Measurements from ENCODE around the gene RWDD1.

Gene RWDD1

DNA sequence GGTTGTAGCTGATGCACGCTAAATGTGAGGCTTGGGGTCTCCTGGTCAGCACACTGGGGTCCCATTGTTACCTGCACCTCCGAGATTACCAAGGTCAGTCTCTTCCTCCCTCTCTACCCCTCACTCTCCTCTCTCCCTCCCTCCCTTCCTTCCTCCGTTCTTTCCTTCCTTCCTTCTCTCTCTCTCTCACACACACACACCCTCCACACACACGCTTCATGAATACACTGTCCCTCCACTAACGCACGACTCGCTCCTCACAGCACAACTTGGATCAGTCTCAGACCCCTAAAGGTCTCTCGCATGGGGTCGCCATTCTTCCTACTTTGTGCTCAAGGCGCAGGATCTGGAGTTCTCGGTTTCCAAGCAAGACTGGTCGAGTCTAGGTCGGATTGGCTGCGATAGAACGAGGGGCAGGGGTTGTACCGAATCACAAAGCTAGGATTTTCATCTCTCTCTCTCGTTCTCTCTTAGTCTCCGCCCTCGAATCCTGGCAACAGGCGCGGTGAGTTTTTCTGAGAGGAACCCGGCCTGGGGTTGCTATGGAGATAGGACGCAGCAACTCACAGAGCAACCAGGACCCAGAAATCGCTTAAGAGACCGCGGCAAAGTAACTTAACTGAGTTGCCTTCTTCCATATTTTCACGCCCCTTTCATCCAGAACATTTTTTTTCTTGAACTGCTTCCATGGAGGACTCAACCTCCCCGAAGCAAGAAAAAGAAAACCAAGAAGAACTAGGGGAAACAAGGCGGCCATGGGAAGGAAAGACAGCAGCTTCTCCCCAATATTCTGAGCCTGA is 44.8 kb downstream of the RWDD1 start, which contains the start of gene RSPH4A:
TSS of gene RSPH4A (plus strand) at position 543 of the 800 bp plus-strand sequence. CDS start at position 688, 145 bp downstream.
- peak; percentile 95 for DNase-seq

DNA sequence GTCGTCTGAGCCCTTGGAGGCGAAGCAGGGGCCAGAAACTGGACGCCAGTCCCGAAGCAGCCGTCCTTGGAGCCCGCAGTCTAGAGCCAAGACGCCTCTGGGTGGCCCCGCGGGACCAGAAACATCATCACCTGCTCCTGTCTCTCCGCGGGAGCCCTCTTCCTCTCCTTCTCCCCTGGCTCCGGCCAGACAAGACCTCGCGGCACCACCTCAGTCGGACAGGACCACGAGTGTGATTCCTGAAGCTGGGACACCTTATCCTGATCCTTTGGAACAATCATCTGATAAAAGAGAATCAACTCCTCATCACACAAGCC is 45.4 kb downstream of the RWDD1 start:
- no peak for DNase-seq

DNA sequence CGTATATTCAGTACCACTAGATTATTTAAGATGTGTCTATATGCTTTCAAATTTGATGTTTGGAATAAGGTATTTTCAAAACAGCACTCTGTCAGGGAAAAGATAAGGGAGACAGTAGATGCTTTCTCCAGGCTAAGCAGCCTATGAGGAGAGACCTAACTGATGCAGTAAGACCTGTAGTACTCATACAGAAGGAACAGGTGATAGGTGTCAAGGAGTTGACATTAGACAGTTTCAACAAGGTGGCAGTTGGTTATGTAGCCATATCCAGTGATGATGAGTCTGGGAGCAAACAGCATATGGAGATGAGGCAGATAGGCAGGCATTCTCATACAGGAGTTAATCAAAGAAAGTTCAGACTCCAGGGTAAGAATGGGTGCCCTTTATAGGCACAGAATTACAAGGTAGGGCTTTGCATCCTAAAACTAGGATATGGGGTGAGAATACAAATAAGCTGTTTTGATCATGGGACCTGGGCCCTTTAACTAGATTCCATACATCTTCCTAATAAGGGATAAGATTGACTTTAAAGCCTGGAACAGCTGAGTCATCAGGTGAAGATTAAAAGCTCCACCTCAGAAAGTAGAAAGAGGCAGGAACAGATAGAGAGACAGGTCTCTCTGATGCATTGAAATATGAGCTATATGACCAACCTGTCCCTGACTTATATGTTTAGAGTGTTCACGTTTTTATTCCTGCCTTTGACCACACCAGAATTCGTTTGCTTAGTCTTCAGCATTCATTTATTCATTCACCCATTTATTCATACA is 52.9 kb downstream of the RWDD1 start:
- peak; percentile 26 for DNase-seq

GRCh38 chr6:116625872-116626271 is 54.6 kb downstream of the RWDD1 start:
- no peak for DNase-seq

DNA sequence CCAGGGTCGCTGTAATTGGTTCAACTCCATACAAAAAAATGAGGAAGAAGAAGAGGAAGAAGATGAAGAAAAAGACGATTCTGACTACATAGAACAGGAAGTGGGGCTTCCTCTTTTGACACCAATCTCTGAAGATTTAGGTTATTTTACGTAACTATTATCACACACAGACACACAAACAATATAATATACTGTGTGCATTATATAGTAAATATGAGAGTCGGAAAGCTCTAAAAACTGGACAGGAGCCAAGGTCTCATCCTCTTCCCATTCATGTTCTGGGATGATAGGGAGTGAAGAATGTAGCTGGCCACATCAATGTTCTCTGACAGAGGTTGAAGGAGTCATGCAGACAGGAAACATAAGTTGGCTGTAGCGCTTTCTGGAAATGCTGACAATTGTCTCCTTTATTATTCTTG is 58.3 kb downstream of the RWDD1 start:
- DNase-seq = no peak

GRCh38 chr6:116631379-116631990 is 60.2 kb downstream of the RWDD1 start:
- DNase-seq = no peak

DNA sequence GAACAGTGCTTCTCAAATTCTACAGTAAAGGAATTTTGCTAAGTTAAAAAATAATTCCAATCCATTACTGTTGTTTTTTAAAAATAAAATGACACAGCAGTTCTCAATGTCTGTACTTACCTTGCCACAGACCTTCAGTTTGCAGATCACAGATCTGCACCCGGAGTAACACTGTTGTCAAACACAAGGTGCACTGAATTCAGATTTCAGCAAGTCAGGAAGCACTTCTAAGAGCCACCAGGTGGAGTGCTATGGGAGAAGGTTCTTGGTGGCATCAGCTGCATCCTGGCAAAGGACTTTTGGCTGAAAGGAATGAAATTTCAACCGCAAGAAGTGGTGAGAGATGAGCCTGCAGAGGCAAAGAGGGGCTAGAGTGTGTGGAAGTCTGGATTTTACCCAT is 62.4 kb downstream of the RWDD1 start:
- DNase-seq = no peak

All from OCI-M1 (cell line).